Astrocyte (in vitro differentiated cells and primary cell): ENCODE results near the gene AP4B1.

Experiments used
- CTCF ChIP-seq: IDR thresholded peaks from 2 replicates; pipeline ENCODE4 v1.5.1; 2011; ENCODE audit warnings: low read depth, mild to moderate bottlenecking, inconsistent platforms, low read length, moderate library complexity; ENCODE audit not compliant: insufficient read depth
- EZH2 ChIP-seq: IDR thresholded peaks from 2 replicates; pipeline ENCODE4 v1.6.1; 2012; ENCODE audit warnings: mild to moderate bottlenecking, low read length, inconsistent platforms; ENCODE audit not compliant: insufficient read depth

GRCh38 chr1:113893267-113893666 is 11.3 kb downstream of the AP4B1 start:
- TF ChIP-seq CTCF (no peak), EZH2 (no peak)
